HL-60 (cell line): ENCODE data around the gene STK32B.

Experiments
- GABPA ChIP-seq: IDR thresholded peaks from 2 replicates; pipeline ENCODE4 v1.6.1; 2012; ENCODE audit warnings: low read depth
- POLR2AphosphoS5 ChIP-seq: IDR thresholded peaks from 2 replicates; pipeline ENCODE4 v1.6.1; 2012; ENCODE audit warnings: low read depth
- REST ChIP-seq: IDR thresholded peaks from 2 replicates; pipeline ENCODE4 v1.6.1; 2012; ENCODE audit warnings: low read depth; ENCODE audit not compliant: insufficient replicate concordance
- TF ChIP-seq, protein P1 (sequence below): IDR thresholded peaks from one replicate; pipeline ENCODE4 v1.5.1; 2011; ENCODE audit warnings: low read length, control low read depth, inconsistent platforms; ENCODE audit not compliant: insufficient read depth

DNA sequence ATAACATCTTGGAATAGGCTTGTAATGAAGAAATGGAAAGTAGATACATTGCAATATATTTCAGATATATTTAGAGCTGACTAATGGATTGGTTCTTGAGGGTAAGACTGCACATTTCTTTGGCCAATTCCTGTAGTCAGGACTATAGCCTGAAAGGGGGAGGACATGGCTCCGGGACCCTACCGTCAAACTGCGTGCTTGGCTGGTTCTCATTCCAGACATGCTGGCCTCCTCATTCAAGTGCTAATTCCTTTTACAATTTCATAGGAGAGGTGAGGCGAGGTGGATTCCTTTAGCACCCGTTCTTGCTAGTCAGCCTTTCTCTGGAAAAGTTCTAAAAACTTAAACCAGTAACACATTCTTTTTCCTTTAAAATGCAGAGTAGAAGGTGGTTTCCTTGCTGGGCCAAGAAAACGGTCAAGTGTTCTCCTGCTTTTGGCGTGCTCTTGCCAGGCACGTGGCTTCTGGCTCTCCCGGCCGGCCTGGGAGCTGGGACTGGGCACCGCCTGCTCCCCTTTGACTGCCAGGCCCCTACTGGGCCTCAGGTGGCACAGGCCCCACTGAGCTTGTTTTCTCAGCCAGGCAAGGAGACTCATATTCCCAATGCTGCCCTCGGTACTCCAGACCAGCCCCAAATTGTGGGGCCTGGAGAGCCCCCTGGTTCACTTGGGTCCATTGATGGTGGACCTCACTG, 167.2 kb downstream of the STK32B start:
- TF ChIP-seq, protein P1, sequence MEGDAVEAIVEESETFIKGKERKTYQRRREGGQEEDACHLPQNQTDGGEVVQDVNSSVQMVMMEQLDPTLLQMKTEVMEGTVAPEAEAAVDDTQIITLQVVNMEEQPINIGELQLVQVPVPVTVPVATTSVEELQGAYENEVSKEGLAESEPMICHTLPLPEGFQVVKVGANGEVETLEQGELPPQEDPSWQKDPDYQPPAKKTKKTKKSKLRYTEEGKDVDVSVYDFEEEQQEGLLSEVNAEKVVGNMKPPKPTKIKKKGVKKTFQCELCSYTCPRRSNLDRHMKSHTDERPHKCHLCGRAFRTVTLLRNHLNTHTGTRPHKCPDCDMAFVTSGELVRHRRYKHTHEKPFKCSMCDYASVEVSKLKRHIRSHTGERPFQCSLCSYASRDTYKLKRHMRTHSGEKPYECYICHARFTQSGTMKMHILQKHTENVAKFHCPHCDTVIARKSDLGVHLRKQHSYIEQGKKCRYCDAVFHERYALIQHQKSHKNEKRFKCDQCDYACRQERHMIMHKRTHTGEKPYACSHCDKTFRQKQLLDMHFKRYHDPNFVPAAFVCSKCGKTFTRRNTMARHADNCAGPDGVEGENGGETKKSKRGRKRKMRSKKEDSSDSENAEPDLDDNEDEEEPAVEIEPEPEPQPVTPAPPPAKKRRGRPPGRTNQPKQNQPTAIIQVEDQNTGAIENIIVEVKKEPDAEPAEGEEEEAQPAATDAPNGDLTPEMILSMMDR, result no peak
- no peak for TF ChIP-seq REST
- TF ChIP-seq POLR2AphosphoS5, result no peak
- no peak for TF ChIP-seq GABPA
